Chondrocyte (in vitro differentiated cells): Measurements from ENCODE around the gene LRRC37B. TPM values are rescaled to one million over a fixed set of nuclear protein-coding genes. Genes with fewer than 3 reads are reported as not detected.
"Not testable (repeated sequence)": the region's sequence is repeated elsewhere in the genome, so short reads cannot be mapped to it uniquely, and the experiment has no call there.

Experiments
- DNase-seq: peaks from one replicate; pipeline ENCODE4 v3.0.0; 2021; ENCODE audit warnings: mixed read lengths, low spot score
- H3K27ac Mint-ChIP-seq: one replicate; pipeline ENCODE4 v1.8.0; 2021; ENCODE audit warnings: mild to moderate bottlenecking, moderate library complexity, mixed read lengths; ENCODE audit not compliant: unreplicated experiment
- H3K27me3 Mint-ChIP-seq: 2 replicates; pipeline ENCODE4 v1.8.0; 2021; ENCODE audit warnings: low read depth, mixed read lengths
- H3K36me3 Mint-ChIP-seq: 2 replicates; pipeline ENCODE4 v1.8.0; 2021; ENCODE audit warnings: low read depth, mixed read lengths
- H3K4me1 Mint-ChIP-seq: 2 replicates; pipeline ENCODE4 v1.8.0; 2021; ENCODE audit warnings: low read depth, mild to moderate bottlenecking, mixed read lengths
- H3K4me3 Mint-ChIP-seq: one replicate; pipeline ENCODE4 v1.8.0; 2021; ENCODE audit warnings: mild to moderate bottlenecking, moderate library complexity, mixed read lengths; ENCODE audit not compliant: unreplicated experiment
- H3K9me3 Mint-ChIP-seq: 2 replicates; pipeline ENCODE4 v1.8.0; 2021; ENCODE audit warnings: low read depth, mixed read lengths
- CTCF ChIP-seq: fragments of 200-600 bp; sonication (generic); IDR thresholded peaks from 2 replicates; pipeline ENCODE4 v1.5.0; 2021; ENCODE audit warnings: antibody characterized with exemption, mild to moderate bottlenecking, moderate library complexity
- total RNA-seq: library from RNA; stranded (reverse); gene quantifications from 3 replicates; pipeline ENCODE4 v1.2.1, GENCODE V29; 2021

The LRRC37B gene
- total RNA-seq, 1 donor from 2014 or later: 14.1 TPM

DNA sequence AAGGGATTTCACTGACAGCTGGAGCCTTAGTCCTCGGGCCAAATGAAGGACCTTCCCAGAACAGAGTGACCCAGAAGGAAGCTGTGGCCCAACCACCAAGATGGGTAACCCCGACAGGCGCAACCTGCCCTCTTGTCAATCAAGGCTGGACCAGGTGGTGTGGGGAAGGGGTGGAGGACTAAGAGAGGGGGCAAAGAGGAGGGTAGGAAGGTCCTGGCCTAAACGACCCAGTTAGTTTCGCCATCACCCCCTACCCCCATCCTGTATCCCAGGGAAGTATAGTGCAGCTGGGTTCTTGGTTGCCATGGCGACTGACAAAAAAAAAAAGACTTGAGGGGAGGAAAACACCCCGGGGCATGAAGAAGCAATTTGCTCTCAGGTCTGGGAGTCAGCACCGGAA lies 54.7 kb downstream of the LRRC37B start:
- H3K36me3 Mint-ChIP-seq, H3K4me3 Mint-ChIP-seq, H3K4me1 Mint-ChIP-seq, DNase-seq, H3K9me3 Mint-ChIP-seq, H3K27me3 Mint-ChIP-seq, H3K27ac Mint-ChIP-seq: not testable (repeated sequence)

- H3K9me3 Mint-ChIP-seq, DNase-seq, H3K4me1 Mint-ChIP-seq, H3K27ac Mint-ChIP-seq, H3K36me3 Mint-ChIP-seq, H3K27me3 Mint-ChIP-seq, H3K4me3 Mint-ChIP-seq: not testable (repeated sequence)
These were observed 56.9 kb downstream of the LRRC37B start for GRCh38 chr17:32064091-32064490.

GRCh38 chr17:32066123-32066680 lies 59.0 kb downstream of the LRRC37B start:
- H3K4me3 Mint-ChIP-seq, H3K27ac Mint-ChIP-seq, H3K4me1 Mint-ChIP-seq, H3K36me3 Mint-ChIP-seq, H3K9me3 Mint-ChIP-seq, H3K27me3 Mint-ChIP-seq, DNase-seq: not testable (repeated sequence)

- H3K27ac Mint-ChIP-seq, H3K4me3 Mint-ChIP-seq, H3K36me3 Mint-ChIP-seq, H3K9me3 Mint-ChIP-seq, DNase-seq, H3K27me3 Mint-ChIP-seq: not testable (repeated sequence)
- TF ChIP-seq CTCF: peak; percentile 57
- peaks cover 12% of the 10 kb centered on the region for H3K4me1 Mint-ChIP-seq
These were observed 59.9 kb downstream of the LRRC37B start for GRCh38 chr17:32066863-32067642.

- H3K27me3 Mint-ChIP-seq, H3K36me3 Mint-ChIP-seq, H3K9me3 Mint-ChIP-seq, DNase-seq, H3K4me3 Mint-ChIP-seq, H3K27ac Mint-ChIP-seq, H3K4me1 Mint-ChIP-seq: not testable (repeated sequence)
These were observed 61.9 kb downstream of the LRRC37B start for GRCh38 chr17:32069067-32069466.

DNA sequence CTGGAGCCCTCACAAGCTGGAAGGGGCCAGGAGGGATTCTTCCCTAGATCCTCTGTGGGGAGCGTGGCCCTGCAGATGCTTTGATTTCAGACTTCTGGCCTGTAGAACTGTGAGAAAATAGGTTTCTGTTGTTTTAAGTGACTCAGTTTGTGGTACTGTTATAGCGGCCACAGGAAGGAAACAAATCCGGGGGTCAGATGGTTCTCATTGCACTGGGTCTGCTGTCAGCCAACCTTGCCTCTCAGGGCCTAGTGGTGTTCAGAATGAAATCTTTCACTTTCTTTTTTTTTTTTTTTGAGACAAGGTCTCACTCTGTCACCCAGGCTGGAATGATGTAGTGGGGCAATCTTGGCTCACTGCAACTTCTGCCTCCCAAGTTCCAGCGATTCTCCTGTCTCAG lies 64.8 kb downstream of the LRRC37B start:
- H3K9me3 Mint-ChIP-seq, H3K27me3 Mint-ChIP-seq, H3K4me3 Mint-ChIP-seq, H3K36me3 Mint-ChIP-seq, H3K4me1 Mint-ChIP-seq, DNase-seq: not testable (repeated sequence)
- H3K27ac Mint-ChIP-seq: peak overlapping the region; percentile 82

DNA sequence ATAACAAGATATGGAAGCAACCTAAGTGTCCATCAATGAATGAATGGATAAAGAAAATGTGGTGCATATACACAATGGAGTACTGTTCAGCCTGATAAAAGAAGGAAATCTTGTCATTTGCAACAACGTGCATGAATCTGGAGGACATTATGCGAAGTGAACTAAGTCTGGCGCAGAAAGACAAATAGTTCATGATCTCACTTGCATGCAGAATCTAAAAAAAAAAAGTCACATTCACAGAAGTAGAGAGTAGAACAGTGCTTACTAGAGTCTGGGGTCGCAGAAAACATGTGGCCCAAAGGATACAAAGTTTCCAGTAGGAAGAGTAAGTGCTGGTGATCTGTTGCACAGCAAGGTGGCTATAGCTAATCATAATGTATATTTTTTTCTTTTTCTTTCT lies 65.9 kb downstream of the LRRC37B start:
- not testable (repeated sequence) for H3K4me3 Mint-ChIP-seq, DNase-seq, H3K4me1 Mint-ChIP-seq, H3K36me3 Mint-ChIP-seq, H3K27me3 Mint-ChIP-seq, H3K9me3 Mint-ChIP-seq, H3K27ac Mint-ChIP-seq

- not testable (repeated sequence) for H3K4me1 Mint-ChIP-seq, H3K4me3 Mint-ChIP-seq, H3K27ac Mint-ChIP-seq, DNase-seq, H3K36me3 Mint-ChIP-seq, H3K27me3 Mint-ChIP-seq, H3K9me3 Mint-ChIP-seq
These were observed 72.6 kb downstream of the LRRC37B start for GRCh38 chr17:32079753-32080152.

GRCh38 chr17:32083550-32083979 lies 76.4 kb downstream of the LRRC37B start:
- not testable (repeated sequence) for H3K36me3 Mint-ChIP-seq, H3K27me3 Mint-ChIP-seq, DNase-seq, H3K4me1 Mint-ChIP-seq, H3K27ac Mint-ChIP-seq, H3K9me3 Mint-ChIP-seq
- peak overlapping the region; percentile 33 for H3K4me3 Mint-ChIP-seq

DNA sequence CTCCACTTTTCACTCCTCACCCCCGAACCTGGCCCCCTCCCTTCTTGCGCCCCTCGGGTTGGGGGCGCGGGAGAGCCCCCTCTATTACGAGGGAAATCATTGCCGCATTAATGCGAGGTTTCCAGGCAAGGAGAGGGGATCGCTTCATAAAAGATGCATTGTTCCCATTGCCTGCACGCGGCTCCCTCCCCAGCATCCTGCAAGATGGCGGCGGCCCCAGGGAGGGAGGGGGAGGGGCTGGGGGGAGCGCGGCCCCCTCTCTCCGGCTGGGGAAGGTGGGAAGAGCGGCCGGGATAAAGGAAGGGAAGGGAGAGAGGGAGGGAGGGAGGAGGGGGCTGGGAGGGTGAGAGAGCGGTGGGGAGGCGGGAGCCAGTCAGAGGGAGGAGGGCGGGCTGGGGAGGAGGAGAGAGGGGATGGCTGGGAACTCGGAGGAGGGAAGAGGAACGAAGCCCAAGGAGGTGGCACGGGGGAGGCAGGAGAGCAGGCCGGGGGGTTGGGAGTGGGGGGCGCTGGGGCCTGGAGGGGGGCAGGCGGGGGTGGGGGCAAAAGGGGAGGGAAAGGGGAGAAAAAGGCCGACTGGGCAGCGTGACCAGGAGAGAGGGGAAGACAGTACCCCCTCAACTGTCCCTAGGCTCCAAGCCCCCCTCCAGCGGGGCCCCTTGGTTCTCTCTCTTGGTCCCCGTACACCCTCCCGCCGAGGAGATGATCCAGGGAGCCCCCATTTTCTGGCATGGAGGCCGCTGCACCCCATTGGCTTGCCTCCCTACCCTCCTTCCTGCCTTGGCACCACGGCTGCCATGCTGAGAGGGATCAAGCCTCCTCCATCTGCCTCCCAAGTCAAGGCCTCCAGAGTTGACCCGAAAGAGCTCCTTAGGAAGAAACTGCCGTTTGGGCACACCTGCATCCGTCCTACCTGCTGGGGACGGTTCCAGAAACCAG lies 77.1 kb downstream of the LRRC37B start:
- H3K4me3 Mint-ChIP-seq: peak overlapping the region; percentile 33
- not testable (repeated sequence) for H3K36me3 Mint-ChIP-seq, DNase-seq, H3K27ac Mint-ChIP-seq, H3K27me3 Mint-ChIP-seq, H3K9me3 Mint-ChIP-seq, H3K4me1 Mint-ChIP-seq

DNA sequence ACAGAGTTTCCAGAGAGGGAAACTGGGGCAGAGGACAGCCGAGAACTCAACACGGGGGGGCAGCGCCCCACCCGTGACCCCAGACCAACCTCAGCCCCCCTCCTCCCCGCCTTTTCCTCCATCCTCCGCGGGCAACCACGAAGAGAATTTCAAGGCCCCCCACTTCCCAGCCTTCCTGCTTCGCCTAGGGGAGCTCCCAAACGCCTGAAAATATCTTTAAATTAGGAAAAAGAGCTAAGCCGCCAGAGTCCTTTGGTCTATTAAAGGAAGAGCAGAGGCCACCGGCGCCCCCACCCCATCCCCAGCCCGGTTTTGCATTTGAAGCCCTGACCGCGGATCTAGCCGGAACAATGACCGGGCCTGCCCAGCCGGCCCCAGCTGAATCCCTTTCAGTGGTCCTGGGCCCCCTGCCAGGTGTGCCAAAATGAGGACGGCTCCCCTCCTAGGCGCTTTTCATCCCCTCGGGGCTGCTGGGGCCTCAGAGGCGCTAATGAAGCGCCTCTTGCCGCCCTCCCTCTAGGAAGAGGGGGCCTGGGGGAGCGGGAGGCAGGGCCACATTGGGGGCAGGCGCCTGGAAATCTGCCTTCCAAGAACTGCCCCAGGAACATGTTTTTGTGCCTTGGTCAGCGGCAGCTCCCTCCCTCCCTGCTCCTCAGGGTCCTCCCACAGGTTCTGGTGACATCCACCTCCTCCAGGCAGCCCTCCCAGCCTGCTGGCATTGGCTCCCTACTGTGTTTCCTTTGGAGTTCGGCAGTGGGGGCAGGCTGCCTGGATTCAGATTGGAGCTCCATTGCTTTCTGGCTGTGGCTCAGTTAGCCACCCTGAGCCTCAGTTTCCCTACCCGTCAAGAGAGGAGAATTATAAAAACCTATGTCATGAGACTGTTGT lies 78.0 kb downstream of the LRRC37B start:
- H3K4me3 Mint-ChIP-seq, DNase-seq, H3K36me3 Mint-ChIP-seq, H3K27me3 Mint-ChIP-seq, H3K4me1 Mint-ChIP-seq, H3K9me3 Mint-ChIP-seq, H3K27ac Mint-ChIP-seq: not testable (repeated sequence)
